HG03571 (cell line): ENCODE measurements around the gene UQCR10.
"Not testable (repeated sequence)": the region's sequence is repeated elsewhere in the genome, so short reads cannot be mapped to it uniquely, and the experiment has no call there.

Experiments
- ATAC-seq: cut with Tn5 transposase; IDR thresholded peaks from one replicate; pipeline ENCODE4 v1.9.1; 2021; ENCODE audit not compliant: unreplicated experiment

Gene UQCR10

GRCh38 chr22:29735416-29735815 is 31.8 kb upstream of the UQCR10 start:
- ATAC-seq, result no peak

DNA sequence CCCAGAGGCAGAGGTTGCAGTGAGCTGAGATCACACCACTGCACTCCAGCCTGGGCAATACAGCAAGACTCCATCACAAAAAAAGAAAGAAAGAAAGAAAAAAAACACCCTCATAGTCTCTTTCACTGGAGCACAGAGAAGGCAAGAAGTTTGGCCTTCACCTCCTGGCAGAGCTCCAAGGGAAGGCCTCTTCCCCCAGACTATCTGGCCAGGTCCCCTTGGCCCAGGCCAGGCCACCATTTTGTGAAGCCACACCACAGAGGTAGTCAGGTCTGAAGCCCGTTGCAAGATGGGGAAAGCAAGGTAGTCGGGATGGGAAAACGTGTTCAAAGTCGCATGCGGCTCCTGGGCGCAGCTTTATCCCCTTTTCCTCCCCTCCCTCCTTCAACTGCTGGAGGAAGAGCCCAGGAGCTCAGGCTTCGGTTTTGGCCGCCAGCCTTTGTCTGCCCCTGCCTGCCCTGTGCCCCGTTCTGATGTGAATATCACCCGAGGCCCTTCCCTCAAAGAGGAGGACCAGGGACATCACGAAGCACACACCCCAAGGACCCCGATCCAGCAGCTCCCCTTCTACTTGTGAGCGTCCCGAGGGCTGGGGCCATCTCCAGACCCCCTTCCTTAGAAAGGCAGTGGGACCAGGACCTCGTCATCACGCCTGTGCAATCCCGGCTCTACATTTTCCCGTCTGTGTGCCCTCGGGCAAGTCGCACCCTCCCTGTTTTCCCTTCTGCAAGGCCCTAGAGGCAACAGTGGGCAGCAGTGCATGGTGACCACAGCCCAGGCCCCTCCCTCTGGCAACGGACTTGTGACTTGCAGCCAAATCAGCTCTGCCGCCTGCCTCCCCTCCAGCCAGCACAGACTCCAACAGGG is 29.7 kb upstream of the UQCR10 start:
- no peak for ATAC-seq

DNA sequence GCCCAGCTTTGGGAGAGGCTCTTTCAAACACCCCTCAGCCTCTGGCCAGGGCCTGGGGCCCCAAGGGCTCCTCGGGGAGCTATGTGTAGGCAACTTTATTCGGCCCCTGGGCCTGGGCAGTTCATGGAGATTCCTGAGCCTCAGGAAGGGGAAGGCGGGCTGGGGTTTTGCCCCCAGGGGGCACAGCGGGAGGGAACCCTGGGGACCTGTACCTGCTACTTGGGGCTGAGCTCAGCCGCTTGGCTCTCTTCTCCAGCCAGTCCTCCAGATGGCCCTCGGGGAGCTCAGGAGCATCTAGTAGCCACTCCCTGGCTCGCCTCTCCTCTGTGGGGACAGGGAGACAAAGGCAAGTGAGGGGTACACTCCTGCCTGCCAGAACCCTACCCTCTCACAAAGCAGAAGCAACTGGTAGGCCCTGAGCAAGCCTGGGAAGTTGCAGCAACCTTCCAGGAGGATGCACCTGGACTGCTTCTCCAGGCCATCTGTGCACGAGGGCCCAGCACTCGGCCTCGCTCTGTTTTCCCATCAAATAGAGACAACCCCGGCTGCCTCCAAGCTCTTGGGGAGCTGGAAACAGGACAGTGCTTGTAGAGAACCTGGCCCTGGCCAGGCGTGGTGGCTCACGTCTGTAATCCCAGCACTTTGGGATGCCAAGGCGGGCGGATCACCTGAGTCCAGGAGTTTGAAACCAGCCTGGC is 28.9 kb upstream of the UQCR10 start:
- ATAC-seq, result no peak

- no peak for ATAC-seq
These were observed 27.8 kb upstream of the UQCR10 start for GRCh38 chr22:29739346-29739875.

GRCh38 chr22:29740216-29740615 is 27.0 kb upstream of the UQCR10 start:
- no peak for ATAC-seq

GRCh38 chr22:29741926-29742325 is 25.2 kb upstream of the UQCR10 start:
- ATAC-seq, result no peak

GRCh38 chr22:29742326-29742725 is 24.8 kb upstream of the UQCR10 start:
- ATAC-seq, result no peak

GRCh38 chr22:29744902-29745301 is 22.3 kb upstream of the UQCR10 start:
- ATAC-seq, result no peak

DNA sequence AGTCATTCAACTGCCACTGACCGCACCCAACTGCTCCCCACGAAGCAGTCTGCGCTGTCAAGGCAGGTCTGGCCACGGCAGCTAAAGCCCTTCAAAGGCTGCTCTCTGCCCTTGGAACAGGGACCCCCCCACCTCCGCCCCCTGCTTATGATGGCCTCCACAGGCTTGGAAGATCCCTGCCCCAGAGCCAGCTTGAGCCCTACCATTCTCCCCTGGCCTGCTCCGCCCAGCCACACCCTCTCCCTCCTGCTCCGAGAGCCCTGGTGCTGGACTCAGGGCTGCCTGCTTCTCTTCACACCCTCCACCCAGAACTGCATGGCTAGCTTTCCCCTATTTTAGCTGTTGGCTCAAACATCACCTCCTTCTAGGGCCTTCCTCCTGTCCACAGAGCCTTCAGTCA is 19.3 kb upstream of the UQCR10 start:
- ATAC-seq, result no peak

GRCh38 chr22:29748248-29748893 is 18.8 kb upstream of the UQCR10 start:
- ATAC-seq, result no peak

- ATAC-seq, result no peak
These were observed 17.1 kb upstream of the UQCR10 start for GRCh38 chr22:29750029-29750428.

DNA sequence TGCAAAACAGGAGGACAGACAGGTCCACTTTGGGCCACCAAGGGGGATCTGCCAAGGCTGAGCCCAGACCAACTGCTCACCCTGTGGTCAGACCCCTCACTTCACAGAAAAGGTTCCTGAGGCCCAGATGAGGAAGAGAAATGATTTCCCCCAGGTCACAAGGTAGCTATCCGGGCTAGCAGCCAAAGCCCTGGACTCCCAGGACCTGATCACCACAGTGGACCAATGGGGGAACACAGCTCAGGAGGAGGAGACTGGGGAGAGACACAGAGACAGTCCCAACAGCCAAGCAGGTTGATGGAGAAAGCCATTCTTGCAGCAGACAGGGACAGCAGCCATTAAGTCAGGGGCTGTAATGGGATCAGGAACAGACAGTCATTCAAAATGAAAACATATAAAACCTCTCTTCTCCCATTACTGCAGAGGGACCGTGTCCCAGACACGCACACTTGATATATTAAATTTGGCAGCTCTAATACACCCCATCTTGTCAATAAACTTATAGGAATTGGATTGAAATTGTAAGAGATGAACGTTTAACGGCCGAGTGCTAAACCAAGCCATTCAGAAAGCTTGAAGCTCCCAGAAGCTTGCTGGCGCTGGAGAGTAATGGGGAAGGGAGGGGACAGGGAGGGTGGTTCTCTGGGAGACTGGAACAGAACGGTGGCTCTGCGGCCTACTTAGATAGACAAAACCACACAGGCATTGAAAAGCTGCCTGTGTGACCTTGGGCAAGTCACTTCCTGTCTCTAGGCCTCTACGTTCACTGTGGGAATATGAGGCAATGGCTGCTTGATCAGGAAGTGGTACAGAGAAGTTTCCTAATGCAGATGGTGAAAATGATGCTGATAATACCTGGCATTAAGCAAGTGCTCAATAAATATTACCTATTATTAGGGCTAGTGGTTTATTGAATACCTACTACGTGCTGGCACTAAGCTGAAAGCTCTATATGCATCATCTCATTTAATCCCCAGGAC is 16.3 kb upstream of the UQCR10 start:
- ATAC-seq, result no peak

- ATAC-seq, result no peak
These were observed 15.5 kb upstream of the UQCR10 start for GRCh38 chr22:29751669-29752068.

DNA sequence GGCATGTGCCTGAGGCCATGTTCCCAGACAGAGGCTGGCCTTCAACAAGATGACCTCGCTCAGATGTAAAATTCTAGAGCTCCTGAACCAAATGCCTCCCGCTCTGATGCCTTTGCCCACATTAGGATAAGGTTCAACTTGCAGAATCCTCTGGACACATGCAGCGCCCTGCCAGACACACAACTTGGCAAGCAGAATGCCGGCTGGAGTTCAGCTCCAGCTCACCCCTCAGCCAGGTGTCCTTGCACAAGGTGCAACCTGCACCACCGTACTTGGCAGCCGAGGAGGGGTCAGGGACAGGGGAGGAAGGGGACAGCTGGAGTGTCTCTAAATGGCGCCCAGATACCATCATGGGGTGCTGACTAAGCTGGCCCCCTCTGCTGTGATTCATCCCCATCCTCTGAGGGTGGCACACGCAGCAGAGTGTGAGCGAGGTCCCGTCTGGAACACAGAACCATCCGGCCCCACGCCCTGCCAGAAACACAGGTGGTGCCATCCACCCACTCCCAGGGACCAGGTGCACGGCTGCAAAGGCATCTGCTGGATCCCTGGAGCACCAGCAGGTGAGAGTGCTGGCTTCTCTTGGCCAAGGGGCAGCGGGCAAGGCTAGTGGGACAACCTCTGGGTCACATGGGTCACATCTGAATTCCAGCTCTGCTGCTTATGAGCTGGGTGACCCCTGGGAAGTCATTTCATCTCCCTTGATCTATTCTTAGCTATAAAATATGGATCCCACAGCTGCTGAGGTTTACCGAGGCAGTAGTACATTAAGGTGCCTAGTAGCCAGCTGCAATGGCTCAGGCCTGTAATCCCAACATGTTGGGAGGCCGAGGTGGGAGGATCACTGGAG is 13.1 kb upstream of the UQCR10 start:
- ATAC-seq, result no peak

DNA sequence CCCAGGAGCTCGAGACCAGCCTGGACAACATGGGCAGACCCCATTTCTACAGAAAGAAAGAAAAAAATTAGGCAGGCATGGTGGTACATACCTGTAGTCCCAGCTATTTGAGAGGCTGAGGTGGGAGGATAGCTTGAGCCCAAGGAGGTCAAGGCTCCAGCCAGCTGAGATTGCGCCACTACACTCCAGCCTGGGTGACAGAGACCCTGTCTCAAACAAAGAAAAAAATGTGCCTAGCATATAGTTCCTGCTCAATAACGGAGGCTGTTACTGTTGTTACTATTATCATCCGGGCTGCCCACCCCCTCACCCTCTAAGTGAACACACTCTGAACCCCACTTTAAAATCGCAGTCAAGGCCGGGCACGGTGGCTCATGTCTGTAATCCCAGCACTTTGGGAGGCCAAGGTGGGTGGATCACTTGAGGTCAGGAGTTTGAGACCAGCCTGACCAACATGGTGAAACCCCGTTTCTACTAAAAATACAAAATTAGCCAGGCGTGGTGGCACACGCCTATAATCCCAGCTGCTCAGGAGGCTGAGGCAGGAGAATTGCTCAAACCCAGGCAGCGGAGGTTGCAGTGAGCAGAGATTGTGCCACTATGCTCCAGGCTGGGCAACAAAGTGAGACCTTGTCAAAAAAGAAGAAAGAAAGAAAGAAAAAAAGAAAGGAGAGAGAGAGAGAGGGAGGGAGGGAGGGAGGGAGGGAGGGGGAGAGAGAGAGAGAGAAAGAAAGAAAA is 12.3 kb upstream of the UQCR10 start:
- not testable (repeated sequence) for ATAC-seq

- ATAC-seq, result no peak
These were observed 11.3 kb upstream of the UQCR10 start for GRCh38 chr22:29755889-29756288.

GRCh38 chr22:29756341-29756740 is 10.8 kb upstream of the UQCR10 start:
- no peak for ATAC-seq

DNA sequence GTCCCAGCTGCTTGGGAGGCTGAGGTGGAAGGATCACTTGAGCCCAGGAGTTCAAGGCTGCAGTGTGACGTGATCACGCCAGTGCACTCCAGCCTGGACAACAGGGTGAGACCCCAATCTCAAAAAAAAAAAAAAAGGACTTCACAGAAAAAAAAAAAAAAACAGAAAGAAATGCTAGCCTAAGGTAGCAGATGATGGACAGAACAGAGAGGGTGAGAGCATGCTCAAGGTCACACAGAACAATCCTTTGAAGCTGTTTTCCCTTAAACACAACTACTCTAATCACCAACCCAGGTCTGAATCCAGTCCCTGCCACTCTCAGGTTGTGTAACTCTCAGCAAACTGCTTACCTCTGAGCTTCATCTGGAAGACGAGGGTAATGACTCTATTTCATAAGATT is 10.1 kb upstream of the UQCR10 start:
- ATAC-seq, result no peak

DNA sequence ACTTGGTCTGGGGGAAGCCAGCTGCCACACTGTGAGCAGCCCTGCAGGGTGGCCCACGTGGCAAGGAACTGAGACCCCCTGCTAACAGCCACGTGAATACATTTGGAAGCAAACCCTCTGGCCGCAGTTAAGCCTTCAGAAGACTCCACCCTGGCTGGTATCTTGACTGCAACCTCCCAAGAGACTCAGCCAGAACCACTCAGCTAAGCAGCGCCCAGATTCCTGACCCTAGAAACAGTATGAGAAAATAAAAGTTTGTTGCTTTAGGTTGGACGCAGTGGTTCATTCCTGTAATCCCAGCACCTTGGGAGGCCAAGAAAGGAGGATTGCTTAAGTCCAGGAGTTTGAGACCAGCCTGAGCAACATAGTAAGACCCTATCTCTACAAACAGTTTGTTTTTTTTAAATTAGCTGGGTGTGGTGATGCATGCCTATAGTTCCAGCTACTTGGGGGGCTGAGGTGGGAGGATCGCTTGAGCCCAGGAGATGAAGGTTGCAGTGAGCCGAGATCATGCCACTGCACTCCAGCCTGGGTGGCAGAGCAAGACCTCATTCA is 9.0 kb upstream of the UQCR10 start:
- no peak for ATAC-seq
